CD4-positive, alpha-beta T cell treated with Interleukin-12 subunit alpha and Interleukin-12 subunit beta, for 1 hour (primary cell): Measurements from ENCODE around the gene COLEC12.

ENCODE experiments used
- DNase-seq: peaks from one replicate; pipeline ENCODE4 v3.0.0-alpha.2; 2020

Gene COLEC12

GRCh38 chr18:500632-501405, at the start of gene COLEC12:
TSS of gene COLEC12 (minus strand) at chr18:500701. CDS start at chr18:500514, 187 bp downstream.
- no peak for DNase-seq

DNA sequence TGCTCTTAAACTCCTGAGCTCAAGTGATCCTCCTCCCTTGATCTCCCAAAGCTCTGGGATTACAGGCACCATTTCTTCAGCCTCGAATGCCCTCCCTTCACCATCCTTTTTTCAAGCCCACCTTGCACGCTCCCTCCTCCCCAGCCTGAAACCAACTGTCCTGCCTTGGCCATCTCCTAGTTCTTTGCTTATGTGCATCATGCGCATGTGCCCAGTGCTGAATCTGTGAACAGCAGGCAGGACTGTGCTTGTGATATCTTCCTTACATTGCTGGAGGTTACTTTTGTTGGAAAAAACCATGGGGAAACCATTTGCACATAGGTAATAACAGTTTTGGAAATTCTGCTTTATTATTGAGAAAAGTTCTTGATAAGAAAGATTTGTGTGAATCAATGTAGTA, 49.5 kb upstream of the COLEC12 start:
- DNase-seq: no peak

GRCh38 chr18:543447-544078, 43.1 kb upstream of the COLEC12 start:
- DNase-seq: no peak

GRCh38 chr18:533995-534601, 33.6 kb upstream of the COLEC12 start:
- DNase-seq: no peak

- DNase-seq: no peak
Measured at GRCh38 chr18:532632-533031, 32.1 kb upstream of the COLEC12 start.

DNA sequence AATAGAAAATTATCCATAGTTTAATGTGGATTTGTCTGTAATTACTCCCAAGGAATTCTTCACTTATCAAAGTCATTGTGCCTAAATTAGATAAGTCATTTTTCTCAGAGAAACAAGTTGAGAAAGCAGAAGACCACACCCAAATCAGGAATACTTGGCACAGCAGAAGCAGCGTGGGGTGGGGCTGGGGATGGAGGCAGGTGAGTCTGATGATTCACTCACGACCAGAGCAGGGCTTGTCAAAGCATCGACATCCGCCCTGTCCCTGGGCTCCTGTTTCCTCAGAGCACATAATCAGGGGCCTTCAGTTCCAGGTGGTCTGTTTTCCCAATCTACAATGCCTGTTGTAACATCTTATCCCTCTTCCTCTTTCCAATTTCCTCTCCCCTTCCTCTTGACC, 31.5 kb upstream of the COLEC12 start:
- DNase-seq: no peak

DNA sequence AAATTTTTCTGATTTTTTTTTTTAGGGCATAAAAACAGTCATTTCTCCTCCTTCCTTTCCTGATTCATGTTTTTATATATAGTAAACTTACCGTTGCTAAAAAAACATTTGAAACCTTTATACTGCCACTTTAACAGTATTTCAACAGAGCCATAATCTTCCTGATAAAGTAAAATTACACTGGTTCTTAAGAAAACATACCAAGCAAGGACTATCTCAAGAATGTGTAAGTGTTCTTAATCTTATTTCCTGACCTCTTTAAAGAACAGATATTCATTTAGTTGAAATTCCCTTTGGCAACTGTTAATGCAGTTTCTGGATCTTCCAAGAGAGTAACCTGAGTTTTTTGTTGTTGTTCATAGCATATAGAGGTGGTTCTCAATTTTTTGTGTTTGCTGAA, 26.6 kb upstream of the COLEC12 start:
- no peak for DNase-seq

GRCh38 chr18:526681-527080, 26.2 kb upstream of the COLEC12 start:
- DNase-seq: no peak

GRCh38 chr18:525036-525797, 24.7 kb upstream of the COLEC12 start:
- DNase-seq: no peak

DNA sequence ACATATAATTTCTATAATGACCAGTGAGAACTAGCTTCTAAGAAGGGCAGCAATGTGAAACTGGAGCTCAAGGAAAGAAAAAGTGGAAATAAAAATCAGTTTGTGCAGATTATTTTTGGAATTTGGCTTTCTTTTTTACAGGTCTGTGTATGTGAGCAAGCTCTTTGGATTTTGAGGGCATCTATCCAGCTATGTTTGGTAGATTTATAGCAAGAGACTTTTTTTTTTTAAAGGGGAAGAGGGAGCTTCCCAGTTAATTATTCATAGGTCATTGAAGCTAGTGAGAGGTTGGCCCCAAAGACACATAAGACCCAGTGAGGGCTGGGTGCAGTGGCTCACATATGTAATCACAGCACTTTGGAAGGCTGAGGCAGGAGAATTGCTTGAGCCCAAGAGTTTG, 24.0 kb upstream of the COLEC12 start:
- no peak for DNase-seq

- no peak for DNase-seq
Measured at GRCh38 chr18:523561-523960, 23.1 kb upstream of the COLEC12 start.

- no peak for DNase-seq
Measured at GRCh38 chr18:519019-519879, 18.7 kb upstream of the COLEC12 start.

DNA sequence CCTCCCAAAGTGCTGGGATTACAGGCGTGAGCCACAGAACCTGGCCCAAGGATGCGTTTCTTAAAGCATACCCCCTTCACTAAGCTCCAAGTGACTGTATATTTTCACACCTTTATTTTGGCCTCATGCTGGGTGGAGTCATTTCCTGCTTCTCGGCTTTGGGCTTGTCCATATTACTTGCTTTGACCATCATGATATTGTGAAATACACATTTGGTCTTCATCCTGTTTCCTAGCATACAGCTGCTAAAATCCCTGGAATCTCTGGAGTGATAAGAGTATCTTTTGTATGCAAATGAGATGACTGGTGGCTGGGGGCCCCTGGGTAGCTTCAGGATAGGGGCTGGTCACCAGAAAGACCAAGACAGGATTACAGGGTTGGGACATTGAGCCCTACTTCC, 17.6 kb upstream of the COLEC12 start:
- DNase-seq: no peak

DNA sequence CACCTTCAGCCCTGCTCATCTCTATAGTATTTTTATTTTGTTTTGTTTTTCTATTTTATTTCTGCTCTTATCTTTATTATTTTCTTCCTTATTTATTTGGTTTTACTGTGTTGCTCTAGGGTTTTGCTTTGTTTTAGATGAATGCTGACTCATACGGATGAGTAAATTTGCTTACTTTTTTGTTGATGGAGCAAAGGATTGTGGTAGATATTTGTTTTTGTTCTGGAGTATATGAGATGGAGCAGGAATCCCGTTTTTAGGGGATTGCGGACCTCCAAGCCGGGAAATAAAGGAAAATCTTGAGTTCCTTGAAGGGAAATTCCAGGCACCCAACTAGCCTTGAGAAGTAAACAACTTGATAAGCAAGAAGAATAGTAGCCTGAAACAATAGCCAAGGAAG, 15.3 kb upstream of the COLEC12 start:
- DNase-seq: no peak

DNA sequence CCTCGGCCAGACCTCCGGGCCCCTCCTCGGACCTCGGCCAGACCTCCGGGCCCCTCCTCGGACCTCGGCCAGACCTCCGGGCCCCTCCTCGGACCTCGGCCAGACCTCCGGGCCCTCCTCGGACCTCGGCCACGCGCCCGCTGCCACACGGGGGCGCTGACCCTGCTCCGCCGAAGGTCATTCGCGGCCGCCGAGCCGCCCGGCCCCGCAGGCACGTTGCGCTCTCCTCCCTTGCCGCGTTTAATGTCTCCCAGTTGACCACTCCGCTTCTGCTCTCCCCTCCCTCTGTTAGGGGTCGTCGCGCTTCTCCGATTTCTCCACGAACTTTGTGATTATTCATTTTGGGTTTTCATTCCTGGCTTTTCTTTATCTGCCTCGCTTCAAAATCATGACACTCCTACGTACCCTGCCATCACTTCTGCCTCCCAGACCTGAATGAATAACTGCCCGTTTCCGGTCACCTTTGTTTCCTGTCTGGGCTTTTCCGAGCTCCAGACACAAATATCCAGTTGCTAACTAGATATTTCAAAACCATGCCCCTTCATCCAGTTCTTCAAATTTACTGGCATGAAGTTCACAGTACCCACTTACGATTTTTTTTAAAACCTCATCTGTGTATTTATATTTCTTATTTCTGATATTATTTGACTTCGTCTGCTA, 14.8 kb upstream of the COLEC12 start:
- no peak for DNase-seq

GRCh38 chr18:513826-514530, 13.5 kb upstream of the COLEC12 start:
- DNase-seq: no peak

DNA sequence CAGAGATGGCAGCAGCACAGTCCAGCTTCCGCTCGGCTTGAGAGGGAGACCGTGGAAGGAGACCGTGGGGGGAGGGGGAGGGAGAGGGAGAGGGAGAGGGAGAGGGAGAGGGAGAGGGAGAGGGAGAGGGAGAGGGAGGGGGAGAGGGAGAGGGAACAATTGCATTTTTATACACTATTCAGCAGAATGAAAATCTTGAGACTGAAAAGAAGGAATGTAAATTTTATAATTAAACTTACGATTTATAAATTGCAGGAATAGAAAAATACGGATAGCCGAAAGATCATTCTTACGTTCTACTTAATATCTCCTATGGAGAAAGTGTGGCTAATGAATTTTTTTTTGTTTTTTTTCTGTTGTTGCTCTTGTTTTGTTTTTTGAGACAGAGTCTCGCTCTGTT, 12.5 kb upstream of the COLEC12 start:
- DNase-seq: no peak

GRCh38 chr18:508835-509234, 8.3 kb upstream of the COLEC12 start:
- DNase-seq: no peak

- DNase-seq: no peak
Measured at GRCh38 chr18:507636-508035, 7.1 kb upstream of the COLEC12 start.

- no peak for DNase-seq
Measured at GRCh38 chr18:506801-507200, 6.3 kb upstream of the COLEC12 start.

- no peak for DNase-seq
Measured at GRCh38 chr18:506264-506663, 5.8 kb upstream of the COLEC12 start.
